HG02852 (cell line): ENCODE measurements around the gene TMEM175.
A peak's percentile ranks its signal among the peaks of the same experiment; 100 is the strongest.

Experiments used
- ATAC-seq: cut with Tn5 transposase; IDR thresholded peaks from one replicate; pipeline ENCODE4 v1.9.1; 2021; ENCODE audit warnings: mild to moderate bottlenecking, moderate library complexity; ENCODE audit not compliant: unreplicated experiment

TMEM175 gene

GRCh38 chr4:931960-932712 lies at the start of gene TMEM175, which contains the start of gene GAK:
Gene TMEM175, plus strand, starts transcription at chr4:932460. Its CDS starts 15,280 bp downstream, at chr4:947740.
Gene GAK, minus strand, starts transcription at chr4:932316. Its CDS starts 129 bp downstream, at chr4:932187.
- peak; percentile 92 for ATAC-seq

DNA sequence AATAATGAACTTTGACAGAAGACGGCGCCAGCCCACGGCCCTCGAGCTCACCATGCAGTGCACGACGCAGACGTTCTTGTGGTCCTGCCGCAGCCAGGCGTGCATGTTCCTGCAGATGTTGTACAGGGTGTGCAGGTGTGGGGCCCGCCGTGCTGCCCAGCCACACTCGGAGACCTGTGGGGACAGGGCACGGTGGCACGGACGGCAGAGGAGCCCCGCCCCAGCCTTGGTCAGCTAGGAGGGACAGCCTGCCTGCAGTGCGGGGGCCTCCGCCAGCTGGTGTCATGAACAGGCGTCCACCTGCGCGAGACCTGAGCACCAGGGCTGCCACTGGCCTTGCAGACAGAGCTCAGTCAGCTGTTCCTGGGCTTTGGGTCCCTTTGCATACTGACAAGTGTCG lies 49.6 kb upstream of the TMEM175 start:
- no peak for ATAC-seq

GRCh38 chr4:883377-884095 lies 48.7 kb upstream of the TMEM175 start:
- ATAC-seq = no peak

GRCh38 chr4:884259-884658 lies 48.0 kb upstream of the TMEM175 start:
- no peak for ATAC-seq

- no peak for ATAC-seq
Measured at GRCh38 chr4:884896-885295, 47.4 kb upstream of the TMEM175 start.

- no peak for ATAC-seq
Measured at GRCh38 chr4:885353-885752, 46.9 kb upstream of the TMEM175 start.

DNA sequence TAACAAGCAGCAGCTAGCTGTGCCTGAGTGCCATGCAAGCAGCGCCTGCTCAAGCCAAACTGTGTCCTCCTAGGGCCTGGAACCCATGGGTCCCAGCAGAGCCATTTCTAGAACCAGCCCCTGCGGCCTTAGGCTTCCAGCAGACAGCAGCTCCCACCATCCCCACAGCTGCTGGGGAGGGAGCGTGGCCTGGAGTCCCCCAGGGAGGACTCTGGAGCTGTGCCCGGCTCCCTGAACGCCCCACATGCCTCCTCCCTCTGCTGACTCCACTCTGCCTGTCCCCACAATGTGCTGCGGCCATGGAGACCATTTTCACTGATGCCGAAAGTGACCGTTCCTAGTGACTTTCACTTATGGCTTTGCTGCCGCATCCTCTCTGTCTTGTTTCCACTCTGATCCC lies 46.0 kb upstream of the TMEM175 start:
- ATAC-seq = no peak

GRCh38 chr4:887034-887763 lies 45.1 kb upstream of the TMEM175 start:
- ATAC-seq = no peak

- ATAC-seq = no peak
Measured at GRCh38 chr4:888029-888428, 44.2 kb upstream of the TMEM175 start.

DNA sequence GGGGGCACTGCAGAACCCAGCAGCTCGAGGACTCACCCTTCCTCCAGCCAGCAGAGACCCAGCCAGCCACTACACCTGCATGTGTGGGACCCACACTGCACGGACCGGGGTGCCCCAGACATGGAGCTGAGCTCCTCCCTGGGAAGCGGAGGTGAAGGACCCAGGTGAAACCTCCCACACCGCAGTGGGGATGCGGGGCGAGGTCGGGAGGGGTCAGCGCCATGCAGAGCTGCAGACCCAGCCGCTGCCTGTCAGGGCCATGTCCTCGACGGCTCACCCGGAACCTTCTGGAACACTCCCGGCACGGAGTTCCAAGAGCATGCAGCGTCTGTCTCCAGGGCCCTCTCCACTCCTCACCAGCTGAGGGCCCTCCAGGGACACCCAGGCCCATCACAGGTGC lies 42.7 kb upstream of the TMEM175 start:
- ATAC-seq = no peak

GRCh38 chr4:890036-890695 lies 42.1 kb upstream of the TMEM175 start:
- no peak for ATAC-seq

DNA sequence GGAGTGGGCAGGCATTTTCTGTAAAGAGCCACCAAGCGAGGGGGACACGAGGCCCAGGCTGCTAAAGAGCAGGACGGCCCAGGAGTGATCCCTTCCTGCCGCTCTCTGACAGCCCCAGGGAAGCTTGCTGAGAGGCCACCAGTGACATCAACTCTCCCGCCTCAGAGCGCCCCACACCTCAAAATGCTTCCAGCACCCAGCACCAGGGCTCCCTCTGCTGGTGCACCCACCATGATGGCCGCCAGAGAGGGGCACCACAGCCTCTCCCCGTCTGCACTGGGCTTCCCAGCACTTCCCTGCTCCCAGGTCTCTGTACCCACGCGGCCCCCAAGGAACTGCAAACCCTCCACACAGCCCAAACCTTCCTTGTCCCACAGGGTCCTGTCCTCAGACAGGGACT lies 40.5 kb upstream of the TMEM175 start:
- ATAC-seq = no peak

GRCh38 chr4:892780-893179 lies 39.5 kb upstream of the TMEM175 start:
- ATAC-seq = no peak

- ATAC-seq = no peak
Measured at GRCh38 chr4:893276-893994, 38.8 kb upstream of the TMEM175 start.

DNA sequence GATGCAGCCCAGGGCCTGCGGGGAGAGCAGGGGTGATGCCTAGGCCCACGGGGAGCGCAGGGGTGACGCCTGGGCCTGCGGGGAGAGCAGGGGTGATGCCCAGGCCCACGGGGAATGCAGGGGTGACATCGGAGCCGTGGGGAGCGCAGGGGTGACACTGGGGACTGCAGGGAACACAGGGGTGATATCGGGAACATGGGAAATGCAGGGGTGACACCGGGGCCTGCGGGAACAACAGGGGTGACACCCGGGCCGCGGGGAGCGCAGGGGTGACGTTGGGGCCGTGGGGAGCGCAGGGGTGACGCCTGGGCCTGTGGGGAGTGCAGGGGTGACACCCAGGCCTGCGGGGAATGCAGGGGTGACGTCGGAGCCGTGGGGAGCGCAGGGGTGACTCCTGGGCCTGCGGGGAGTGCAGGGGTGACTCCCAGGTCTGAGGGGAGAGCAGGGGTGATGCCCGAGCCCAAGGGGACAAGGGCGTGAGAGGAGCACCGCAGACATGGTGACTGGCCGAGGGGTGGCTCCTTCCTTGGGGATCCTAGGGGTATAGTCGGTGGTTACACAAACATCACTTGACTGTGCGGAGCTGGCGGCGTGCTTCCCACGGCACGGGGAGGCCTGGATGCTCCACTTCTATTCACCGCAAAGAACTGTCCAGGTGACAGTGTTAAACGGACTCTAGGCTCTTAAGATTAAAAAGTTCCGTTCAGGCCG lies 38.1 kb upstream of the TMEM175 start:
- ATAC-seq = no peak

GRCh38 chr4:895596-895995 lies 36.7 kb upstream of the TMEM175 start:
- ATAC-seq = no peak

- no peak for ATAC-seq
Measured at GRCh38 chr4:896216-896615, 36.0 kb upstream of the TMEM175 start.

- ATAC-seq = no peak
Measured at GRCh38 chr4:896630-897029, 35.6 kb upstream of the TMEM175 start.

DNA sequence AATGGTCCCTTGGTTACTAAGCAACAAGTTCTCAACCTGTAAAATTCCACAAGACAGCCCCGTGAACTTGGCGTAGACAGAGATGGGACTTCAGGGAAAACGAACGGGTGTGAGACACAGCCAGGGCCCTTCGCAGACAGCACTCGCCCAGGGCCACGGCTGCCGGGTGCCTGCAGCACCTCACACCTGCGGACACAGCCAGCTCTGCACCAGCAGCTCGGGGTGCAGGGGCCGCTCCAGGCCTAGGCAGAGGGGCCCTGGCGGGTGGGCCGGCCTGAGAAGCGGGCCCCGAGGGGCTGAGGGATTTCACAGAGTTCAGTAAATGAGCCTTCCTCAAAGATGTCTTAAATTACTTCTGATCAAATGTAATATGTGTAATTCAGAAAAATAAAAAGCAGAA lies 34.1 kb upstream of the TMEM175 start:
- no peak for ATAC-seq
